Measurements from ENCODE around the gene AADAC. TPM values are rescaled to one million over a fixed set of nuclear protein-coding genes. Genes with fewer than 3 reads are reported as not detected.
"Not testable (repeated sequence)": the region's sequence is repeated elsewhere in the genome, so short reads cannot be mapped to it uniquely, and the experiment has no call there.

AADAC gene
- polyA plus RNA-seq, 3 donors = 3.4 to 14.3 (median 4.7) TPM

DNA sequence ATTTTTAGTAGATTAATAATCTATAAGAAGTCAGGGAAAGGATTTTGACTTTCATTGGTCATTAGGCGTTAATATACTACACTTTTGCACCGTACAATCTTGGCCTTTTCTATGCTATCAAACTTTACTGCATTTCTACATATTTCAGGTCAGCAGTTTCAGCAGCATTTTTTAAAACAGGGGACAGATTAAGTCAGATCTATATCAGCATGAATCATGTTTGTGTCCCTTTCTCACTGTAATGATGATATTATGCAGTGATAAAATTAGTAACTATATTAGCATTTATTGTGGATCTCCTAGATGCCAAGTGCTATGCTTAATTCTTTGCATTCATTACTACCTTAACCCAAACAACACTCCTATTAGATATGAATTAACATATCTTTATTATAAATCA lies 20.3 kb upstream of the AADAC start:
- no peak overlapping the region for H3K27ac ChIP-seq (ENCODE audit: low read depth, low read length)
- WGBS, 3 donors = 46 to 71% (median 65%) methylated on average over 2 of the region's 2 CpGs

DNA sequence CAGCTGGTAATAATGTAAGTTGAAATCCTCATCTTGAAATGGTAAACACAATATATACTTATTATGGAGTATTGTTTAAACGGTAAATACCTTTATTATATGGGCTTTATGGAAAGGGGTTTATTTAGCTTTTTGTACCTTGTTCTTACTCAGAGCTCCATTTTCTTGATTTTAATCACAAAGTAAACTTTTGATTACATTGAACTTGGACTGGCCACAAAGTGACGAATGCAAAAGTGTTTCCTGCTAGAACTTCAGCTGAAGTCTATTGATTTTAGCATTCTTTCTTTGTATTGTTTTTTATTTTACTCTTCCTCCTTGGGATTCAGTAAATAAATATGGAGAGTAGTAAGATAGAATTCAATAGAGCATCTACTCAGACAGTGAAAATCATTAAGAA lies 19.8 kb upstream of the AADAC start:
- WGBS, 3 donors = 32 to 95% (median 82%) methylated on average over 2 of the region's 2 CpGs
- no peak overlapping the region for H3K27ac ChIP-seq (ENCODE audit: low read depth, low read length)

DNA sequence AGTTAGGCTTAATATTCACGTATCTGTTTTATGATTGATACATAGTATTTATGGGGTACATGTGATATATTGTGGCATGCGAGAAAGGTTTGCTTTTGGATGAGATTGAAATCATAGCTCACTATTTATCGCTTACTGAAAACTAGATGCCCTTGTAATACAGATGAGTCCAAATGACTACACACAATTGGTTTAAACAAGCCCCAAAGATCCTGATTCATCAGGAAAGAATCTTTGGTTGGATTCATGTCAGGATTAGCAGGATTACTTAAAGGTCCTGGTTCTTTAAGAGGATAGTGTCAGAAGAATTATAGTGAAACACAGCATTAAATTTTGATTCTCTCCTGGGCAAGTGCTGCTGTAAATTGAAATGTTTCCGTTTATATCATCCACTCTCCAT lies 18.6 kb upstream of the AADAC start:
- H3K27ac ChIP-seq (ENCODE audit: low read depth, low read length) = no peak overlapping the region
- 88 to 95% (median 89%) methylated on average over 4 of the region's 4 CpGs for WGBS, 3 donors

DNA sequence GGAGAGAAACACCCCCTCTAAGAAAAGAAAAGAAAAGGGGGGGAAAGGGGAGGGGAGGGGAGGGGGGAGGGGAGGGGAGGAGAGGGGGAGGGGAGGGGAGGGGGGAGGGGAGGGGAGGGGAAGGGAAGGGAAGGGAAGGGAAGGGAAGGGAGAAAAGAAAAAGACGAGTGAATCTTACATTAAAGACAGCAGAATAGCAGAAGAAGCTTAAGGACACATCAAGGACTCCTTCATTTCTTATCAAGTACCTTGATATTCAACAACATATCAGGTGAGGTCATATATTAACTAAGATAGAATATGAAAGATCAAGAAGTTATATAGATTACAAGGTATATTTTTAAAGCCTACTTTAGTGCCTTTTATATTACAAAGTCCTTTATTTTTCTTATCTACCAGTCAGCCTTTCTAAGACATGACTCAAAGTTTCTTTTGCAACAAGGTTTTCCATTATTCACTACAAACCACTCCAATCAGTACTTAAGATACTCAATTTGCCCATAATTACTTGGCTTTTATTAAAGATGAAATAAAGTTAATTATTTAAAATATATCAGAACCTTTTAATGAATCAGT lies 17.7 kb upstream of the AADAC start:
- 42 to 78% (median 69%) methylated on average over 1 of the region's 1 CpG for WGBS, 3 donors

DNA sequence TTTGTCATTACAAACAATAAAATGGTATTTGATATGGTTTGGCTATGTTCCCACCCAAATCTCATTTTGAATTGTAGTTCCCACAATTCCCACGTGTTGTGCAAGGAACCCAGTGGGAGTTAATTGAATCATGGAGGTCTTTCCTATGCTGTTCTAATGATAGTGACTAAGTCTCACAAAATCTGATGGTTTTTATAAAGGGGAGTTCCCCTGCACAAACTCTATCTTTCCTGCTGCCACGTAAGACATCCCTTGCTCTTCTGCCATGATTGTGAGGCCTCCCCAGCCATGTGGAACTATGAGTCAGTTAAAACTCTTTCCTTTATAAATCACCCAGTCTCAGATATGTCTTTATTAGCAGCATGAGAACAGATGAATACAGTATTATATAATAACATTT lies 15.4 kb upstream of the AADAC start:
- H3K27ac ChIP-seq (ENCODE audit: low read depth, low read length) = no peak overlapping the region
- WGBS, 3 donors = 63 to 78% (median 73%) methylated on average over 2 of the region's 2 CpGs

More for the DNA sequence above, 17.7 kb upstream of the AADAC start:
- H3K27ac ChIP-seq (ENCODE audit: low read depth, low read length) = no peak overlapping the region

DNA sequence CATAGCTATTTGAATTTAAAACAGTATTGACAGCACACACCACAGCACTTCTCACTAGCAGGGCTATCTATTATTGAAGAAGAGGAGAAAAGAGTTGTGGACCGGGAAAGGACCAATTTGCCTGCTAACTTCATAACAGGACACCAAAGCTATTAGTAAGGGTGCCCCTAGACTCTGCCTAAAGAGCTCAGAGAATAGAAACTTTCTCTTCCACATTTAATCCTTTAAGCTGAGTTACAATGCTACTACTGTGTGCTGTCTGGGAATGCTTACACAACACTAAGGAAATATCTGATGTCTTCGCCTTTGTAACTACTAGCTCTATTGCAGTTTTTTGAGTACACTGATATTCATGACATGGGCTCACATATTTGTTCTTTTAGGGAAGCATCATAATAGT lies 13.5 kb upstream of the AADAC start:
- WGBS, 3 donors = 60 to 92% (median 80%) methylated on average over 2 of the region's 2 CpGs
- no peak overlapping the region for H3K27ac ChIP-seq (ENCODE audit: low read depth, low read length)

DNA sequence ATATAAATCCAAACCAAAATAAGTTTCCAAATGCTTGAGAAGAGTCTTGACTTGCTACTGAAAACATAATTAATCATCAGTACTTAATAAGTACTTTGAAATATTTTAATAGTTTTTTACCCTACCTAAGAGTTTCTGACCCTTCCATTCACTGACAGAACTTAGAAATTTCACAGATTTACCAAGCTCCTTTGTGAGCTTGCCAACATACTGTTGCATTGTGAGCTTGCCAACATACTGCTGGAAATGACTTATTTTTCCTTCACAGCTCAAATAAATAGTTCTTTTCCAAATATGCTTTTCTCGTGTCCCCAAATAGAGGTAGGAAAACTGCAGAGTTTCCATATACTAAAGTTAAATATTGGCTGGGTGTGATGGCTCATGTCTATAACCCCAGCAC lies 9.6 kb upstream of the AADAC start:
- no peak overlapping the region for H3K27ac ChIP-seq (ENCODE audit: low read depth, low read length)
- 16 to 54% (median 52%) methylated on average over 1 of the region's 1 CpG for WGBS, 3 donors

DNA sequence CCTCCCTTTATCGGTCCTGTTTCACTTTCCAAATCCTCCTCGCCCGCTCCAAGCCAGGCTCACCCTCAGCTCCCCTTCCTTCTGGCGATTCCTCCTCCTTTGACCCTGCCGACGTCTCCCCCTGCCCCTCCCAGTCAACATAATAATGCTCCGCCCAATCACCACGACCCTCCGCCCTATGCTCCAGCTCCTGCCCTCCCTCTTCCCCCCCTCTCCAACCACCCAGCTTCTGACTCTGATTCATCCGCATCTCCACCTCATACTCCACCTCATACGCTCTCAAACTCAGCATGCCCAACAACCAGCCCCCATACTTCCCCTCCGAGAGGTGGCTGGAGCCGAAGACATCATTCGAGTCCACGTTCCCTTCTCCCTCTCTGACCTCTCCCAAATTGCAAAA lies 7.1 kb upstream of the AADAC start:
- no peak overlapping the region for H3K27ac ChIP-seq (ENCODE audit: low read depth, low read length)
- WGBS, 3 donors = 91 to 95% (median 91%) methylated on average over 15 of the region's 15 CpGs

DNA sequence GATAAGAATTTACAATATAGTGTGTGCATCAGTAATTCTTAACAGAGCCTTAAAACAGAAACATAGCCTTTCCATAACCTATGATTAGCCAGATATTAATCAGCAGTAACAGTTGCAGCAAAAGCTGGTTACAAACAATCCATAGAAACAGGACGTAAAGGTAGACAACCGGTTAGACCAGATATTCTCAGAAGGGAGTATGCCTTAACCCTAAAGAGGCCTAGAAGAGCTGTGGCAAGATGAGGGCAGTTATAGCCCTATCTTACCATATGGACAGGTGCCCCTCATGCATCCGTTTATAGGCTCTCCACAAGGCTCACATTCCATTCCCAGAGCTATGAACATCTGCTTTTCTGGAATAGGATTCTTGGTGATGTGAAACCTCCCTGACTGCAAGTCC lies 5.0 kb upstream of the AADAC start:
- H3K27ac ChIP-seq (ENCODE audit: low read depth, low read length) = not testable (repeated sequence)
- 62 to 93% (median 89%) methylated on average over 3 of the region's 3 CpGs for WGBS, 3 donors

DNA sequence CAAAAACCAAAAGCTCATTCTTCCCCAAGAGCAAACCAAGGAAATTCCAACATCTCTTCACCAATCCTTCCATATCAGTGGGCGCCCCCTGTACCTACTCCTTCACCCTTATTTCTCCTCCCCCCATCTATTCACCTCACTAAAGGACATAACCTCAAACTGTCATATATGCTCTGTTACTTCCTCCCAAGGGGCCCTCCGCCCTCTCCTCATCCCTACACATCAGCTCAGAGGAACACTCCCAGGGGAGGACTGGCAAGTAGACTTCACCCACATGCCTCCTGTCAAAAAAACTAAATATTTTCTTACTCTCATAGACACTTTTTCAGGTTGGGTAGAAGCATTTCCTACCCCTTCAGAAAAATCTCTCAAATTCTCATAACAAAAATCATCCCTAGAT lies 2.4 kb upstream of the AADAC start:
- WGBS, 3 donors = 84 to 95% (median 92%) methylated on average over 2 of the region's 2 CpGs

DNA sequence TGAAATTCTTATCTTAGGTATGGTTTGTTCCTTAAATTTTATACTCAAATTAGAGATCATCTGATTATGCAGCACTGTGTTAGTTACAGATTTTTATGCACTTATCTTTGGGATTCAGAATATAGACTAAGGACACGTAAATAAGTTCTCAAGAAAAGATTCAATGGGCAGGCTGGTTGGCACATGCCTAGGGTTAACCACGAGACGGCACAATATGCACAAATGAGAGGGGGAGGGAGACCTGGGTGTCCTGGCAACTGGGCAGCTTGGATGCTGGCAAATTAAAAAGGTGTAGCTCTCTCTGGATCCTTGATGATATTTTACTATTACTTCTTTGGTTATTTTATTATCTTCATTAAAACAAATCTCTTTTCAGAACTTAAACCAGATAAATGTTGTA lies 672 bp downstream of the AADAC start:
- WGBS, 3 donors = 70 to 82% (median 79%) methylated on average over 3 of the region's 3 CpGs
- no peak overlapping the region for H3K27ac ChIP-seq (ENCODE audit: low read depth, low read length)

More for the DNA sequence above, 2.4 kb upstream of the AADAC start:
- no peak overlapping the region for H3K27ac ChIP-seq (ENCODE audit: low read depth, low read length)

DNA sequence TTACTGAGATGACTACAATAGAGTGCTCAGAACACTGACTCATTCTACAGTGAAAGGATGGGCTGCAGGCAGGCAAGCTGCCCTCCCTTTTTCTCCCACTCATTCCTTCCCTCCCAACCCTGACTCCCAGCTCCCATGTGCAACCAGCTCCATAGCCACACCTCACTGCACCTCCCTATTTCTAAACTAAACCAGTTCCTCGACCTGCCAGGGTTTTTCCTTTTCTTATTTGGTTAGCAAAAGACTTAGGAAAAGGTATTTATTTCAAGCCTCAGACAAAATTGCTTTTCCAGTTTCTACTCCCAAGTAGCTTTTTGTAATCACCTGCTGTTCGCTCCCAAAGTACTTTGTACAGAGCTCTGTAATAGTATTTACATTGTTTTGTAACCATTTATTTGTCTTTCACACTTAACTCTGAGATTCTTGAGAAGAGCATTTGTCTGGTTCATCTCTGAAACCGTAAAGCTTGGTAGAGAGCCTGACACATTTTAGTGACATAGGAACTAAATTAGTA lies 2.2 kb downstream of the AADAC start:
- 25 to 58% (median 54%) methylated on average over 3 of the region's 3 CpGs for WGBS, 3 donors
- no peak overlapping the region for H3K27ac ChIP-seq (ENCODE audit: low read depth, low read length)

DNA sequence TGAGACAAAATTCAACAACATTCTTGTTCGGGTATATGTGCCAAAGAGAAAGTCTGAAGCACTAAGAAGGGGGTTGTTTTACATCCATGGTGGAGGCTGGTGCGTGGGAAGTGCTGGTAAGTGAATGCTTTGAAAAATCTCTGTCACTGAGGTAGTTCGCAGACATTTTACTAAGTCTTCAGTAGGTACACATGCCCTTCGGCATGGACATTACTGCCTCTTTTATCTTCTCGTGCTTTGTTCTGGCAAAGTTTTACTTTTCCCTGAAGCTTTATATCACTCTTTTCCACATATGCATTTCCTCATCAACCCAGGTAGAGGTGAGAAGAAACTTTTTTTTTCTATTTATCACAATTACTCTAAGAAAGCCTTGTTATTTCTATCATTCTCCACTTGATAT lies 3.6 kb downstream of the AADAC start:
- no peak overlapping the region for H3K27ac ChIP-seq (ENCODE audit: low read depth, low read length)
- WGBS, 3 donors = 76 to 90% (median 81%) methylated on average over 5 of the region's 5 CpGs

DNA sequence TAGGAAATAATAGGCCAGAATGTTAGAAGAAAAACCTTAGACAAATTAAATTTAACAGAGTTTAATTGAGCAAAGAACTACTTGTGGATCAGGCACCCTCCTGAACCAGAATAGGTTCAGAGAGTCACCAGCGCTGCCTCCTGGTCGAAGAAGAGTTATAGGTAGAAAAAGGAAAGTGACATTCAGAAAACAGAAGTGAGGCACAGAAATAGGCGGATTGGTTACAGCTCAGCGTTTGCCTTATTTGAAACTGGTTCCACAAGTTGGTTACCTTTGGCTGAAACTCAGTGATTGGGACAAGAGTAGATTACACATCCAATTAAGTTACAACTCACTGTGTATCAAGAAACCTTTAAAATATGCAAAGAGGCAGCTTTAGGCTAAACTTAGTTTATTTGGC lies 4.4 kb downstream of the AADAC start:
- H3K27ac ChIP-seq (ENCODE audit: low read depth, low read length) = no peak overlapping the region
- 59 to 96% (median 92%) methylated on average over 4 of the region's 4 CpGs for WGBS, 3 donors

DNA sequence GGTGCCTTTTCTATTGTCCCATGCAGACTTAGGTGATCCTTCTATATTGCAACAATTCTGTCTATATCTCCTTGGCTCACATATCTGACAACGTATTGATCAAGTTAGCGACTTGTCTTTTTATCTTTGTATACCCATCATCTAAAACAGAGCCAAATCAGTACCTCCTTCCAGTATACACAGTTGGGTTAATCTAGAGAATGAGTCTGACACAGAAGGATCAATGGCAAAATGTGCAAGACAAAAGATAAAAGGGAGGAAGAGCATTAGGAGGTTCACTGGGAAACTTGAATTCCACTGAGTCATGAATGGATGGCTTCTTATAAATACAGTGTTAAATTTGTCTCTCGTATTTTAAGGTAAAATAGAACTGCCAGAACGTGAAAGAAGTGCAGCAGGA lies 6.0 kb downstream of the AADAC start:
- 75 to 91% (median 90%) methylated on average over 4 of the region's 4 CpGs for WGBS, 3 donors
- H3K27ac ChIP-seq (ENCODE audit: low read depth, low read length) = no peak overlapping the region

DNA sequence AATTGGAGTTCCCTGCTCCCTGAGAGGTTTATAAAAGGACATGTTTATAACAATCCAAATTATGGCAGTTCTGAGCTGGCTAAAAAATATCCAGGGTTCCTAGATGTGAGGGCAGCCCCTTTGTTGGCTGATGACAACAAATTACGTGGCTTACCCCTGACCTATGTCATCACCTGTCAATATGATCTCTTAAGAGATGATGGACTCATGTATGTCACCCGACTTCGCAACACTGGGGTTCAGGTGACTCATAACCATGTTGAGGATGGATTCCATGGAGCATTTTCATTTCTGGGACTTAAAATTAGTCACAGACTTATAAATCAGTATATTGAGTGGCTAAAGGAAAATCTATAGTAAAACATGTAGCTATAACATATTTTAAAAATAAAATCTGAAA lies 13.9 kb downstream of the AADAC start:
- 93 to 96% (median 95%) methylated on average over 3 of the region's 3 CpGs for WGBS, 3 donors

DNA sequence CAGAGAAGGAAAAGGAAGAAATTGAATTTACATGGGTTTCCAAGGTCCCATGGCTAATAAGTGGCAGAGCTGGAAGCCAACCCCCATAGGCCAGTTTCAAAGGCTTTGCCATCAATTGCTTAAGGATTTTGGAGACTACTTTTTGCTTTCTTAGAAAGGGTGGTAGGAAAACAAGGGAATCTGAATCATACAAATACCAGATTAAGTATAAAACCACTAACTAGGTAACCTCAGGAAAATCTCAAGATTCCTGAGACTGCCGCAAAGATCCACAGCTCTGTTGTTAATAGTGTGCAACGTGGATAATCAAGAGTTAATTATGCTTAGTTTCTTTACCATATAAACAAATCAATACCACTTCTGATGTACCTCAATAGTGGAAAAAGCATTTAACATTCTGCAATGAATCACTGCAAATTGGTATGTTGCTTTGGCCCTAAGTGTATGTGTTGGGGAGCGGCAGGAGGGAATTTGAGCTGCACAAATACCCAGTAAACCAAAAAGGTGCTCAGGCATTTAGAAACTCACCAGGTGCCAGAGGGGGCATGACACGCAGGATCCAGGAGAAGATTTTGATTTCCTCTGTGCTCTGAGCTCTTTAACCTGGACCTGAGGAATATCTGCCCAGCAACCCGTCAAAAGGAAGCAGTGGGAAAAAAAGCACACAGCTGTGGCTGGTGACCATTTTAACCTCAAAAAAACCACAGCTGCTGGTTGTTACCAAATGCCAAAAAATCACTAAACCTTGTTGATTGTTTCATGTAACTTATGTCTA lies 22.0 kb downstream of the AADAC start:
- no peak overlapping the region for H3K27ac ChIP-seq (ENCODE audit: low read depth, low read length)

More for the DNA sequence above, 13.9 kb downstream of the AADAC start:
- H3K27ac ChIP-seq (ENCODE audit: low read depth, low read length) = no peak overlapping the region

DNA sequence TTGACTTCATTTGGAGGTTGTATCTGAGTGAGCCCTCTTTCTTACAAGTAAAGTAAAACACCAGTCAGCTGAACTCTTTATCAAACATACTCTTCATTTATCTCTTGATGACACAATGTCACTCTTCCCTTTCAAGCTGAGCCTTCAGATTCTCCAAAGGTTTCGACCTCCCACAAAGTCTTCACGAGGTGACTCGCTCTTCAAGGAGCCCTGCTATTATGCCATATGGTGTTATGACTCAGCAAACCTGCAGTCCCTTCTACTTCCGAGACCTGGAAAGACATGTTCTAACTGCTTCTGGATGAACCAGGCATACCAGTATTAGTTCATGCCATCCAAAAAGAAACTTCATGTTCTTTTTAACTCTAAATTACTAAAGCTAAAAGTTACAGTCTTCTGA lies 23.1 kb downstream of the AADAC start:
- WGBS, 3 donors = 40 to 42% (median 42%) methylated on average over 4 of the region's 4 CpGs
- no peak overlapping the region for H3K27ac ChIP-seq (ENCODE audit: low read depth, low read length)

More for the DNA sequence above, 22.0 kb downstream of the AADAC start:
- WGBS, 3 donors = 64 to 73% (median 70%) methylated on average over 5 of the region's 5 CpGs

DNA sequence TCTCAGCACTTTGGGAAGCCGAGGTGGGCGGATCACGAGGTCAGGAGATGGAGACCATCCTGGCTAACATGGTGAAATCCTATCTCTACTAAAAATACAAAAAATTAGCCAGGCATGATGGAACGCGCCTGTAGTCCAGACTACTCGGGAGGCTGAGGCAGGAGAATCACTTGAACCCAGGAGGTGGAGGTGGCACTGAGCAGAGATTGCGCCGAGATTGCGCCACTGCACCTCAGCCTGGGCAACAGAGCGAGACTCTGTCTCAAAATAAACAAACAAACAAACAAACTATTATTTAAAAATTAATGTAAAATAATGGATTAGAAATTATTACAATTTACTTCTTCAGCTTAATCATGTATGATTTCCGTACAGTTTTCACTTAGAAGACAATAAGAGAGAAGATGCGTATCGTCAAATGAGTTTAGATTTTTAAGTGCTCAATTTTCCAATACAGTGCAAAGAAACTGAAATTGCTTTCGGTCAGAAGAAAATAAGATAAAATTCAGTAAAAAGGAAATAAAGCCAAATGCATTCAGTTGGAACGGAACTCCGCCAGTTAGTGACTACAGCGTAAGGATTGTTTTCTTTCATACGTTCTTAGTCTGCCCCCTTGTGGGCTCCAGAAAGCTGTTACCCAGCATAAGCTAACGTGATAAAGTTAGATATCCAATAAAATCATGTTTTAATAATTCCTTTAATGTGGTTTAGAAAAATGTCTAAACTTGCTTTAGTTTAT lies 24.8 kb downstream of the AADAC start:
- no peak overlapping the region for H3K27ac ChIP-seq (ENCODE audit: low read depth, low read length)
- 52 to 56% (median 55%) methylated on average over 19 of the region's 19 CpGs for WGBS, 3 donors
